ENCODE data around the gene POU2AF2. TPM values are rescaled to one million over a fixed set of nuclear protein-coding genes. Genes with fewer than 3 reads are reported as not detected.

Gene POU2AF2, protein sequence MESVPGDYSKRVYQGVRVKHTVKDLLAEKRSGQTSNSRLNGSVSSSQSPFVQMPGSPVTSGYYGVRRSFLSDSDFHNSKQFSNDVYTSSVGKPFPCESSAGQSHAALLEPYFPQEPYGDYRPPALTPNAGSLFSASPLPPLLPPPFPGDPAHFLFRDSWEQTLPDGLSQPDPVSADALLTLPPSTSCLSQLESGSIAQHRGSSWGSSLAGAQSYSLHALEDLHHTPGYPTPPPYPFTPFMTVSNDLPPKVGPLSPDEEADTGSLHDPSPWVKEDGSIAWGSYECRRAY
- total RNA-seq (not detected), polyA plus RNA-seq (ENCODE audit: insufficient read depth, low read depth, low replicate concordance) (not detected)
- long read RNA-seq, donor 1, result 0 reads
- long read RNA-seq, donor 2, result 0 reads
- long read RNA-seq, donor 3, result 0 reads
- long read RNA-seq, donor 4, result 0 reads
- long read RNA-seq, donor 5, result 0 reads
- long read RNA-seq, donor 6, result 0 reads
- long read RNA-seq, donor 7, result 0 reads
- long read RNA-seq, donor 8, result 0 reads
- long read RNA-seq, donor 9, result 0 reads
- long read RNA-seq, donor 10, result 0 reads

DNA sequence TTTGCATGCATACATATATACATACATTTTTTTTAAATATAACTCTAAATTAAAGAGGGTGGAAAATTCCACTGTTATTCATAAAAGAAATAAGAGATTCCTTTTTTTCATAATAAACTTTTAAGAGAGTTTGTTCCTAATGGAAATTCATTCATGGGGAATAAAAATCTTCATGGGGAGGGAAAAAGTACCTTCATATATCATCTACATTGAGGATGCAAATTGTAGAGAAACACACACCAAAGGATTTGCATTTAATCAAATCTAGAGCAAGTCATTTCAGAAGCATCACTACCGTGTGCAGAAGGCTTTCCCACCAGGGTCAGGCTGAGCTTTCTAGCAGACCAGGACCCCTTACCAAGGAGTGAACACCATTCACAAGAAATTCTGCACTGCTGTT lies at the start of gene POU2AF2:
TSS of gene POU2AF2 (plus strand) at position 301 of the 400 bp plus-strand sequence. CDS start 129 bp downstream, outside the sequence.
- FAIRE-seq, result no peak
- no peaks in the 10 kb centered on the region for H3K9me3 ChIP-seq (ENCODE audit: control insufficient read depth in 2 of 3, insufficient read depth in 1 of 3, low read length in 3 of 3)

DNA sequence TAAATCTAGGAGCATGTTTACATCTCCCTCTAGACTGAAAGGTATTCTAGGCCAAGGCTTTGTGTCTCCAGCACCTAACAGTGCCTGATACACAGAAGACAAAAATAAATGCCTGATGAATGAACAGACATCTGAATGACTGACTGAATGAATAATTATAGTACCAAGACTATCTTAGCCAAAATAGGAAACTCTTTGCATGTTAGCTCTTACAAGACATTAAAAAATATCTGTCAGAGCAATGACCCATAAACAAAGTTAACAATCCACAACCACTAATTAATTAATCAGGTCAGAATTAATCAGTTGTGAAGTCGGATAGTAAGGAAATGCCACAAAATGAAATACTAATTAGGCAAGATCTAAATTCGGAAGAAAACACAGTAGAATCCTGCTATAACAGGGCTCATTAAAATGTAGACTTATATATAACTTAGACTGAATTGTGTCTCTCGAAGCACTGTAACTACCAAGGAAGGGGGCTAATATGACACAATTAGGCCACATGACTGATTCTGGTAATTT lies 45.5 kb upstream of the POU2AF2 start:
- Histone ChIP-seq H3K4me3 (ENCODE audit: low read length in 3 of 3) (no peak overlapping the region), H3K9me3 (ENCODE audit: control insufficient read depth in 2 of 3, insufficient read depth in 1 of 3, low read length in 3 of 3) (no peaks in the 10 kb centered on the region), H3K36me3 (ENCODE audit: control insufficient read depth in 2 of 3, insufficient read depth in 3 of 3, low read length in 3 of 3) (no peaks in the 10 kb centered on the region), H3K9ac (ENCODE audit: low read length in 3 of 3) (no peak overlapping the region), H3K27me3 (ENCODE audit: control insufficient read depth, insufficient read depth, low read length) (no peaks in the 10 kb centered on the region), H3K27ac (ENCODE audit: low read depth in 2 of 2, low read length in 2 of 2) (no peak overlapping the region), H3K4me1 (ENCODE audit: control insufficient read depth in 2 of 3, insufficient read depth in 2 of 3, low read depth in 1 of 3, low read length in 3 of 3) (no peaks in the 10 kb centered on the region)
- no peak for FAIRE-seq
- DNase-seq, result no peak
- intact Hi-C loops (cut with DNase I), result no loop called here
- TF ChIP-seq, protein P1, sequence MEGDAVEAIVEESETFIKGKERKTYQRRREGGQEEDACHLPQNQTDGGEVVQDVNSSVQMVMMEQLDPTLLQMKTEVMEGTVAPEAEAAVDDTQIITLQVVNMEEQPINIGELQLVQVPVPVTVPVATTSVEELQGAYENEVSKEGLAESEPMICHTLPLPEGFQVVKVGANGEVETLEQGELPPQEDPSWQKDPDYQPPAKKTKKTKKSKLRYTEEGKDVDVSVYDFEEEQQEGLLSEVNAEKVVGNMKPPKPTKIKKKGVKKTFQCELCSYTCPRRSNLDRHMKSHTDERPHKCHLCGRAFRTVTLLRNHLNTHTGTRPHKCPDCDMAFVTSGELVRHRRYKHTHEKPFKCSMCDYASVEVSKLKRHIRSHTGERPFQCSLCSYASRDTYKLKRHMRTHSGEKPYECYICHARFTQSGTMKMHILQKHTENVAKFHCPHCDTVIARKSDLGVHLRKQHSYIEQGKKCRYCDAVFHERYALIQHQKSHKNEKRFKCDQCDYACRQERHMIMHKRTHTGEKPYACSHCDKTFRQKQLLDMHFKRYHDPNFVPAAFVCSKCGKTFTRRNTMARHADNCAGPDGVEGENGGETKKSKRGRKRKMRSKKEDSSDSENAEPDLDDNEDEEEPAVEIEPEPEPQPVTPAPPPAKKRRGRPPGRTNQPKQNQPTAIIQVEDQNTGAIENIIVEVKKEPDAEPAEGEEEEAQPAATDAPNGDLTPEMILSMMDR (IDR thresholded peaks at IDR 0.05; ENCODE audit: borderline replicate concordance, extremely low read depth, insufficient read depth), result no peak

More for the DNA sequence above, at the start of gene POU2AF2:
- Histone ChIP-seq H3K27me3 (ENCODE audit: control insufficient read depth, insufficient read depth, low read length) (no peaks in the 10 kb centered on the region), H3K4me3 (ENCODE audit: low read length in 3 of 3) (no peak within 1 kb of the TSS), H3K36me3 (ENCODE audit: control insufficient read depth in 2 of 3, insufficient read depth in 3 of 3, low read length in 3 of 3) (no peaks in the 10 kb centered on the region), H3K9ac (ENCODE audit: low read length in 3 of 3) (no peak within 1 kb of the TSS), H3K27ac (ENCODE audit: low read depth in 2 of 2, low read length in 2 of 2) (no peak within 1 kb of the TSS), H3K4me1 (ENCODE audit: control insufficient read depth in 2 of 3, insufficient read depth in 2 of 3, low read depth in 1 of 3, low read length in 3 of 3) (no peaks in the 10 kb centered on the region)
- TF ChIP-seq, protein P1 (IDR thresholded peaks at IDR 0.05; ENCODE audit: borderline replicate concordance, extremely low read depth, insufficient read depth), result no peak
- intact Hi-C loops (cut with DNase I), result no loop called here
- DNase-seq, result no peak

DNA sequence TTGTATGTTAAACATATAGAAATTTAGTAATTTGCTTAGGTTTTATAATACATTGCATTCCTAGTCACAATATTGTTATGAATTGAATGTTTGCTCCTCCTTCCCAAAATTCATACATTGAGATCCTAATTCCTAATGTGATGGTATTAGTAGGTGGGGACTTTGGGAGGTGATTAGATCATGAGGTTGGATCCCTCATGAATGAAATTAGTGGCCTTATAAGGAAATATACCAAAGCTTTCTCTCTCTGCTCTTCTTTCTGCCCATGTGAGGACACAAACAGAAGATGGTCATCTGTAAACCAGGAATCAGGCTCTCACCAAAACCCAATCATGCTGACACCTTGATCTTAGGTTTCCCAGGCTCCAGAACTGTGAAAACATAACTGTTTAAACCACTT lies 41.3 kb upstream of the POU2AF2 start:
- Histone ChIP-seq H3K9me3 (ENCODE audit: control insufficient read depth in 2 of 3, insufficient read depth in 1 of 3, low read length in 3 of 3) (no peaks in the 10 kb centered on the region), H3K36me3 (ENCODE audit: control insufficient read depth in 2 of 3, insufficient read depth in 3 of 3, low read length in 3 of 3) (no peaks in the 10 kb centered on the region), H3K4me3 (ENCODE audit: low read length in 3 of 3) (no peak overlapping the region), H3K27ac (ENCODE audit: low read depth in 2 of 2, low read length in 2 of 2) (no peak overlapping the region), H3K4me1 (ENCODE audit: control insufficient read depth in 2 of 3, insufficient read depth in 2 of 3, low read depth in 1 of 3, low read length in 3 of 3) (no peaks in the 10 kb centered on the region), H3K9ac (ENCODE audit: low read length in 3 of 3) (no peak overlapping the region), H3K27me3 (ENCODE audit: control insufficient read depth, insufficient read depth, low read length) (no peaks in the 10 kb centered on the region)
- DNase-seq (no peak), FAIRE-seq (no peak)
- intact Hi-C loops (cut with DNase I), result no loop called here
- TF ChIP-seq, protein P1 (IDR thresholded peaks at IDR 0.05; ENCODE audit: borderline replicate concordance, extremely low read depth, insufficient read depth), result no peak
